Smooth muscle cell of the brain vasculature (primary cell): ENCODE measurements around the gene NINJ2.

Experiments used
- DNase-seq: peaks from one replicate; pipeline ENCODE4 v3.0.0-alpha.2; 2012; ENCODE audit warnings: low read depth, low spot score

Gene NINJ2

DNA sequence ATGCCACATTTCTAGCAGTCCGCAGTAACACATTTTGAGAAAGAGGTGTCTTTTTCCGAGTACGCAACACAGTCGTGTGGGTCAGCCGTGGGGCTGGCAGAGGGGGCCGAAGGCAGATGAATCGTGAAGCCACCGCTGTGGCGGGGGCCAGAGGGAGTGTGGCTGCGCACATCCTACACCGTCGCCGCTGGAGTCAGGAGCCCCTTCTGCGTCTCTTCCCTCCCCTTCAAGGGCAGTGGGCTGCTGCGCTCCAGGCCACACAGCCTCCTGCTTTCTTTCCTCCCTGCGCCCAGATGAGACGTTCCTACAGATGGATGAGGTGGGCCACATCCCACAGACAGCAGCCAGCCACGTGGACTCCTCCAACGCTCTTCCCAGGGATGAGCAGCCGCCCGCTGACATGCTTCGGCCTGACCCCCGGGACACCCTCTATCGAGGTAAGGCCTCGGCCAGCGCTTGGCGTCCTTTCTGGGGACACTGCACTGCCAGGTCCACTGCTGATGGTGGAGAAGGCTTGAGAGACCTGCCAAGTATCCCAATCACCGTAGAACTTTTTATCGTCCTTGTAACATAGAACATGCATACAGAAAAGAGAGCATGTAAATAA, 113.7 kb downstream of the NINJ2 start:
- no peak for DNase-seq

DNA sequence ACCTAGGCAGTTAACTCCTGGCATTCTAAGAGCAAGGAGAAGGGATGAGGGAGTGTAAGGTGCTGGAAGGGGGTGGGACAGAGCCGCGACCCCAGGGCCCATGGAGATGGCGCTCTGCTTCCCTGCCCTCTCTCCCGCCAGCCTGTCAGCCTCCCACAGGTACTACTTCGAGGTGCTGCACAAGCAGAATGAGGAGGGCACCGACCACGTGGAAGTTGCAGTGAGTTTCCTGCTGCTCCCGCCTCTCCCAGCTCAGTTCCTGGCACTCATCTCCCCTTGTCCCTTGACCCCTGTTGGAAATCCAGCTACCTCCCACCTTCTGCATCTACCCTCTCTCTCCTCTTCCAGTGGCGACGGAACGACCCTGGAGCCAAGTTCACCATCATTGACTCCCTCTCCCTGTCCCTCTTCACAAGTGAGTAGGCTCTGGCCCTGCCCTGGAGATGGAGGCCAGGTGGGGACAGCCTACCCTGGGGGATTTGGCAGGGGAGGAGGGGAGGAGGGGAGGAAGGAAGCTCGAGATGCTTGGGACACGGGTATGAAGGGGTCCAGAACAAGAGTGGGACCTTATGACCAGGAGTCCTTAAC, 115.3 kb downstream of the NINJ2 start:
- DNase-seq, result no peak

DNA sequence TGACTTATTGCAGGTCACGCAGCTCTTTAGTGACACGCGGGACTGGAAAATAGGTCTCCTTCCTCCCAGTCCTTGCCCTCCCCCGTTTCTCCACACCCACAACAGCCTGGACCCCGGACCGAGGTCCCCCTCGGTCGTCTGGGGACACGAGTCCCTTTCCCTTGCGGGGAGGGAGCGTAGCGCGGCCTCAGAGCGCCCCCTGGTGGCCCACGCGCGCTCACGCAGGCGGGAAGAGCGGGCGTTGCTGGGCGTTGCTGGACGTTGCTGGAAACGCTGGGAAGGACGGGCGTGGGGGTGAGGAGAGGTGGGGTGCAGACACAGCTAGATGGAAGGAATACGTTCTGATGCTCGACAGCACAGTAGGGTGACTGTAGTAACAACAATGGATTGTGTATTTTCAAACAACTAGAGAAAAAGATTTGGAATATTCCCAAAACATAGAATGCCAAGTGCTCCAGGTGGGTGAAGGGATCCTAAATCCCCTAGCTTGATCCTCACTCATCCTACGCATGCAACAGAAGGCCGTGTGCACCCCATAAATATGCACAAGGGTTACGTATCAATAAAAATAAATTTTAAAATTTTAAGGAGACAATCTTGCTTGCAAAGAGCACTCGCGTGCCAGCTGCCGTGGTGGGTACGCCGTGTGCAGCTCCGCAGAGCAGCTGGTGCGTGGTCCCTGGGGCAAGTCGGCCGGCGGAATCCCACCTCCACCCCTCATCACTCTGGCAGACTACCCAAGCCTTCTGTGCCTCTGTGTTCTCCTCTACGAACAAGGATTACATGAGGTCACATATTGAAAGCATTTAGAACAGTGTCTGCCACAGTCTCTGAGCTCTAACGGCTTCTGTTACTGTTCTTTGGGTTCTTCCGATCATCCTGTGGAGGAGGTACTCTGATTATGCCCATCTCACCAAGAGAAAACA, 116.1 kb downstream of the NINJ2 start:
- DNase-seq, result no peak

DNA sequence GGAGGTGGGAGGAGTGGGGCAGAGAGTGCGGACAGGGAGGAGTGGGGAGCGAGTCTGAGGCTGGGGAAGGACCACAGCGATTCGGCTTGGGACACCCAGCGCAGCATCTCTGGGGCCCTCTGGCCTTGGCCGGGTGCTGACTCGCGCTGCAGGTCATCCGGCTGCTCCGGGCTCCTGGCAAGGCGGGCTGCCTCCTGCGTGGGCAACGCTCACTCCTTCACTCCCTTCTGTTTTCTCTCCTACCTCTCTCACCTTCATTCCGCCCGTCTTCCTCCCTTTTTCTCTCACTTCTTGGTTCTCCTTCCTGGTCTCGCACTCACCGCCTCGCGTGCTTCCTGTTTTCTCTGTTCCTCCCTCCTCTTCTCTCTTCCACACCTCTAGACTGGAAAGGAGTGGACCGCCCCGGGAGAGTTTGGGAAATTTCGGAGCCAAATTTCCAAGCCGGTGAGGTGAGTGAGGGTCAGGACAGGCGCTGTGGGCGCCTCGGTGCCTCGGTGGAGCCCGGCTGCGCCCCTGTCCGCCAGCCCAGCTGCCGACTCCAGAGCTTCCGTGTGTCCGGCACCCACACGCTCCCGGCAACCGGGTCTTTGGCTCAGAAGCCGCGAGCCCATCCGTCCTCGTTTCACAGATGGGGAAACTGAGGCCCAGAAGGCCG, 116.9 kb downstream of the NINJ2 start:
- no peak for DNase-seq

DNA sequence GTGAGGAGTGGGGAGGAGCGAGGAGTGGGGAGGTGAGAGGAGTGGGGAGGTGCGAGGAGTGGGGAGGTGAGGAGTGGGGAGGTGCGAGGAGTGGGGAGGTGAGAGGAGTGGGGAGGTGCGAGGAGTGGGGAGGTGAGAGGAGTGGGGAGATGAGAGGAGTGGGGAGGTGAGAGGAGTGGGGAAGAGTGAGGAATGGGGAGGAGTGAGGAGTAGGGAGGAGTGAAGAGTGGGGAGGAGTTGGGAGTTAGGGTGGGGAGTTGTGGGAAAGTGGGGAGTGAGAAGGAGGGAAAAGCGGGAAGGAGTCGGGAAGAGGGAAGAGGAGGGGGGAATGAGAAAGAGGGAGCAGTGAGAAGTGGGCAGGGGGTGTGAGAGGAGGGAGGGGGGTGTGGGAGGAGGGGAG, 117.4 kb downstream of the NINJ2 start:
- no peak for DNase-seq

DNA sequence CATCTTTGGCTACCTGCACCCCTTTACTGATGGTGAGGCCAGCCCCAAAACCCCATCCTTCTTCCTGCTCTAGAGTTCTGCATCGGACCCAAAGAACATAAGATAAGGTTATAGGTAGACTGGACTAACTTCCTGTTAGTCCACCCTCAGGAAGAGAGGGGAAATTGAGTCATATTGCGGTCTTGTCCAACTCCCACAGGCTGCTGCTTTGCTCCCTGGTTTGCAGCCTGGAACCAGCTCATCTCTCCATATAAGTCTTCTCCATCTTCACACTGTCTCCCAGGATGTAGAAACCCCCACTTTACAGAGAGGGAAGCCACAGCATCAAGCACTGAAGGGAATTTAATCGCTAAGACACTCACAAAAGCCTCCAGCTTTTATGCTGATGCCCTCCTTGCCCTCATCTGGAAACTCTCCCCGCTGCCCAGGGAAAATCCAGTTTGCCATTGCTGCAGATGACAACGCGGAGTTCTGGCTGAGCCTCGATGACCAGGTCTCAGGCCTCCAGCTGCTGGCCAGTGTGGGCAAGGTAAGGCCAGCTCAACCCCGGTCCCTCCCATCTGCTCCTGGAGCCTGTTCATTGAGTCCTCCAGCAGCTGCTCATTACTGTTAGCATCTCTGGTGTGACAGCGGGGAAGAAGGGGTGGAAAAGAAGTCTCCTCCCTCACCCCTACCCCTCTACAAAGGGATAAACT, 118.2 kb downstream of the NINJ2 start:
- no peak for DNase-seq

DNA sequence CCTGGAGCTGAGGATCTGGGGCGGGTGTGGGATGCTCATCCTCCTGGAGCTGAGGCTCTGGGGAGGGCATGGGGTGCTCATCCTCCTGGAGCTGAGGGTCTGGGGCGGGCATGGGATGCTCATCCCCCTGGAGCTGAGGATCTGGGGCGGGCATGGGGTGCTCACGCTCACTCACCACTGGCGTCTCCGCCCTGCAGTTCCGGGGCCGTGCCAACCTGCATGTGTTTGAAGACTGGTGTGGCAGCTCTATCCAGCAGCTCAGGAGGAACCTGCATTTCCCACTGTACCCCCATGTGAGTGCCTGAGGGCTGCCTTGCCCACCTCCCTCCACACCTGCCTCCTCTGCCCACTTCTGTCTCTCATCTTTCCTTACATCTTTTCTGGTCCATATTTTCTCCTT, 119.1 kb downstream of the NINJ2 start:
- no peak for DNase-seq

DNA sequence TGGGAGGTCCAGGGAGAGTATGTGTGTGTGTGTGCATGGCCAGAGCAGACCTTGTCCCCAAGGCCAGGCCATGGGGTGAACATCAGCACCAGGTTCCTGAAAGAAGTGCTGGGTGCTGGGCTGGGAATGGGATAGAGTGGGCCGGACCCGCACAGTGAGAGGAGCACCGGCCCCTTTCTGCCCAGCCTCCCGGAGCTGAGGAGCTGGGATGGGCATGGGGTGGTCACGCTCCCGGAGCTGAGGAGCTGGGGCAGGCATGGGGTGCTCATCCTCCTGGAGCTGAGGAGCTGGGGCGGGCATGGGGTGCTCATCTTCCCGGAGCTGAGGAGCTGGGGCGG, 120.2 kb downstream of the NINJ2 start:
- no peak for DNase-seq

DNA sequence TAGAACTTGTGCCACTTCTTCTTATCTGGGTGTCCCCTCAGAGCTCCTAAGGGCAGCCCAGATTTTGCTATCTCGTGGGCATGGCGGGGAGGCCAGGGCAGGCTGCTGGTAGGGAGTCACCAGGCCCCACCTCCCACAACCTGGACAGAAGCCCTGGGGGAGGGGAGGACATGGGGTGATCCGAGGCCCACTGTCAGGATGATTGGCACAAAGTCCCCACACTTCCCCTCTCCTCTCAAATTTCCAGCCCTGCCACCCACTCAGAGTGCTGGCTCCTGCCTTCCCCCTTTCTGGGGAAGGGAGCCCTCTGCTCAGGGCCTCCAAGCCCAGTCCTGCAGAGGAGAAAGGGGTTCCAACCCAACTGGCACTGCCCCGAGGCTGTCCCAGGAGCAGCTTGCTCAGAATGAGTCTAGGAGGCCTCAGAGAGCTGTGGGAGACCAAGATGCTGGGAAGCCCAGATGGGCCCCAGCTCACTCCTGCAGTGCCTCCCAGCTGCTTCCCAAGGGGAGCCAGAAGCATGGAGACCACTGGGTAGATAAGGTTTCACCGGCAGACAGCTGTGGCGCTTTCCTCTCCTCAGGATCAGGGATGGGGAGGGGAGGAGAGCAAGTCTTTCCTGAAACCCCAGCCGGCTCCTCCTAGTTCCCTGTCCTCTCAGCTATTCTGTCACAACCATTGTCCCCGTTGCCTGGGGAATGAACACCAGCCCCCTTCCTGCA, 120.7 kb downstream of the NINJ2 start:
- no peak for DNase-seq

DNA sequence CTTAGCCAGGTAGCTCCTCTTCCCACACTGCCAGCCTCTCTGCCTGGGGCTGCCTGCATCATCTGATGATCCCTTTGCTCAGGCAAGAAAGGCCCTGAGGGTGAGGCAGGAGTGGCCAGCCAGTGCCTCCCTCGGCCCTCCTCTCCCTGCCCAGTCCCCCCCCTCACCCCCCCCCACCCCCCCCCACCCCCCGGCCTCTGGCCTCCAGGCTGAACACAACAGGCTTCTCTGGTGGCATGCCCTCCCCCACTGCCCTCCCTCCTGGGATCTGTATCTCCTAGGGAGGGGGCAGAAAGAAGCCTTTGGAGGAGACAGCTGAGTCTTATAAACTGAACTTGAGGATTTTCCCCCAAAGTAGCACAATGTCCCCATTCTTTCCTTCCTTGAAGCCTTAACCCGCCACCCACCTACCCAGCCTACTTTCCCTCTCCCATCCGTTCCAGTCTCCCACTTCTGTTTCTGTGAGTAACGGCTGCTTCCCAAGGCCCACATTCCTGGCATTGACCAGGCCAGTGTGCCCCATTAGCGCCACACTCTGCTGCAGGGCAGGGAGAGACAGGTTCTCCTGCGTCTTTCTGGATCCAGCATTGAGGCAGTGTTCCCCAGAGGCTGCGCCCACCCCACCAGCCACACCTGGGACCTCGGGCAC, 121.4 kb downstream of the NINJ2 start:
- DNase-seq, result no peak

DNA sequence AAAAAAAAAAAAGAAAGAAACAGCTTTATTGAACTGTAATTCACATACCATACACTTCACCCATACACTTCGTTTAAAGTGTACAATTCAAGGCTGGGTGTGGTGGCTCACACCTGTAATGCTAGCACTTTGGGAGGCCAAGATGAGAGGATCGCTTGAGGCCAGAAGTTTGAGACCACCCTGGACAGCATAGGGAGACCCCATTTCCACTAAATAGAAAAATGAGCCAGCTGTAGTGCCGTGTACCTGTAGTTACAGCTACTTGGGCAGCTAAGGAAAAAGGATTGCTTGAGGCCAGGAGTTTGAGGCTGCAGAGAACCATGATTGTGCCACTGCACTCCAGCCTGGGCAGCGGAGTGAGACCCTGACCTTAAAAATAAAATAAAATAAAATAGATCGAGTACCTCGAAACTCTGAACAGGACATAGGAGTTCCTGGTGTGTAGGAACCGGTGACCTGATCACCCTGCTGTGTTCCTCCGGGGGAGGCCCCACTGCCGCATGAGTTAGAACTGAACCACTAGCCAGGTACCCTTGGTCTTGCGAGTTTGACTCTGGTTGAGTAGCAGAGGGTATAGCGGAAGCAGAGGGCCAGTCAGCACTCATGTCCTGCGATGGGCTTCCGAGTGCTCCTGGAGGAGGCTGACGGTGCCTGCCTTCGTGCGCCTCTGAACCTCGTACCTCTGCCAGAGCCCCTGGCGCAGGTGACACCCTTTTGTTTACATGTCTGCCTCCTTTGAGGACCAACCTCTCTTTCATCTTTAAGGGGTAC, 123.5 kb downstream of the NINJ2 start:
- DNase-seq, result no peak

DNA sequence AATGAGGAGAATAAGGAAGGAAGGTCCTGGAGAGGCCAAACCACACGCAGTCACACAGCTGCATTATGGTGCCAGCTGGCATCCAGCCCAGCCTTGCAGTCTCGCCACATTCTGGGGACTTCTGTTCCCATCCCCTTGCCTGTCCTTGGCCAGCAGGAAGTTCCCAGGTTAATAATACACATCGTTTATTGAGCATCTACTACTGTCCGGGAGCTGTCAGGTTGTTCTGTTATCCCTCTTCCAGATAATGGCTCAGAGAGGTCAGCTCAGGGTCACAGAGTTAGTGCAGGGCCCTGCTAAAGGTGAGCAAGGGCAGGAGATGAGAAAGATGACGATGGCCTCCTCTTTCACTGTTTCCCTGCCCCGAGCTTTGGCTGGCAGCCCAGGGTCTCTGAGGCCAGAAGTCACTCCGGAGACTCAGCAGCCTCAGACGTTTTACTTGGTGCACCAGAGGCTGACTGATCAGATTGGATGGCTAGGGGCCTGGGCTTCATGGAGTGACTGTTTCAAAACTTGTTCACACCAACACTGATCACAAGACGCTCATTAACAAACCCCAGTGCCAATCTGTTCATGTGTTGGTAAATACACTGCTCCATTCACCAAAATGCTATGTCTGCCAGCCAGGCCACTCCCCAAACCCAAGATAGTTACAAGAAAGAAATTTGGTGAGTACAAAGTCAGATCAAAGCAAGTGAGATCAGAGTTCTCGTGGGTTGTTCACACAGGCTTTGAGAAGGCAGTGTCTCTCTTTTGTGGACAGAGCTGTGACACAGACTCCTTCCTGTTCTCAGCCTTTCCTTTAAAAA, 124.3 kb downstream of the NINJ2 start:
- no peak for DNase-seq

DNA sequence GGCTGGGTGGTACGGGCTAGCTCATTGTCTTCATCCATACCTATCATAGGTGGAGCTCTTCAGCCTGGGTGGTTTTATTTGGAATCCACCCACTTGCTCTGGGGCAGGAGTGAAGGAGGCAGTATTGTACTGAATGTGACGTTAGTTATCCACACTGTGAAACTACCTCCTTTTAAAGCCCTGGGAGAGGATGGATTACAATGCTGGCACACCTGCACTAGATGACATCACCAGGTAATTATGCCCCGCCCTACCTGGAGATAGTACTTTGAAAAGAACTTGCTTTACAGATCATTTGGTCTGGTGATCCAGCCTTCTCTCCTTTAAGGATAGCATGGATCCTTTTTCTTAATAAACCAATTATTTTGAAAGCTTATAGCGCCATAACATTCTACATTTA, 125.5 kb downstream of the NINJ2 start:
- DNase-seq, result no peak

DNA sequence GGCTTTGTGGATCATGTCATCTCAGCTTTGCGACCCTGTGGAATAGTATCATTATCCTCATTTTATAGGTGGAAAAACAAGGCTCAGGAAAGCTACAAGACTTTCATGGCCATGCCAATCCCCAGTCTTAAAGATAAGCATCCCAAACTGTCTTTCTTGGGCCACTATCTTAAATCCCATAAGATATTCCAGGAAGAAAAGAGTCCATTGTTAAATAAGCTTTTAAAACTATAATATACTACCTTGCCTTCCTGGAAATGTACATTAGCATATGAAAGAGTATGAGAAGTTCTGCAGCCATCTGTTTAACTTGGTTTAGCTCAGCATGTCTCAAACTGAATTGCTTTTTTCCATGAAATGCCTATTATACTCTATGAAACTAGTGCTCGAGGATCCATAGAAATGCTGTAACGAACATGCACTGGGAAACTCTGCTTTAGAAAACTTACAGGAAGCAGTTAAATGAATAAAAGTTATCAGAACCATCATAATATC, 126.4 kb downstream of the NINJ2 start:
- DNase-seq, result no peak

DNA sequence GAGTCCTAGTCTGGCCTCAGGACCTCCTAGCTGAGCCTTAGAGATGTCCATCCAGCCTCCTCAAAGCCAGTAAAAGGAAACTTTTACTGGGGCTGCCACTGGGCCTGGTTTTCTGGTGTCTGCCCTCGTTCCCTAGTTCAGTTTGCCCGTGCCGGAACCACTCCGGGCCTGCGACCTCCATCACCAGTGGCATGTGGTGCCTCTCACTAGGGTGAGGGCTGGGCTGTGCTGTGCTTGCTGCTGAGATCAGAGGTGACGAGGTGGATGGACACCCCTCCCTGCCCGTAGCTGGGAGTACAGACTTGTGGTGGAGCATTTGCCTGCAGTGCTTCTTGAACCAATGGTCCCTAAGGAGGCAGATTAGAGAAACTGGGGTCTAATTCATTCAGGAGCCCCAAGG, 127.8 kb downstream of the NINJ2 start:
- DNase-seq, result no peak

DNA sequence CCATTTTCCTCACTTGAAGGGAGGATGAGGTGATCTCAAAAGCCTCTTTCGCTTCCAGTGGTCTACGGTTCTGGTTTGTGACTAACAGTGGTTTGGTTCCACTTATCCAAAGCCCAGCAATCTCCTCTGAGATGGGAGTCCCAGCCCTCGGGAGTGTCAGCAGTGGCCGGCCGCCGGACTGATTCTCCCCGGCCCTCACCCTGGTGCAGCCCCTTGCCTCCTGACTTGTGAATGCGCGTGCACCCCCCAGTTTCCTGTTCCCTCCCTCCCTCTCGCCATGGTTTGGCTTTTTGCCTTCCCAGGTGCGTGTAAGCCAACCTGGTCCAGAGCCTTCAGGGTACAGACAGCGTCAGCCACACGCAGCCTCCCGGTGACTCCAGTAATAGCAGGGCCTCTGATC, 129.0 kb downstream of the NINJ2 start:
- DNase-seq, result no peak

DNA sequence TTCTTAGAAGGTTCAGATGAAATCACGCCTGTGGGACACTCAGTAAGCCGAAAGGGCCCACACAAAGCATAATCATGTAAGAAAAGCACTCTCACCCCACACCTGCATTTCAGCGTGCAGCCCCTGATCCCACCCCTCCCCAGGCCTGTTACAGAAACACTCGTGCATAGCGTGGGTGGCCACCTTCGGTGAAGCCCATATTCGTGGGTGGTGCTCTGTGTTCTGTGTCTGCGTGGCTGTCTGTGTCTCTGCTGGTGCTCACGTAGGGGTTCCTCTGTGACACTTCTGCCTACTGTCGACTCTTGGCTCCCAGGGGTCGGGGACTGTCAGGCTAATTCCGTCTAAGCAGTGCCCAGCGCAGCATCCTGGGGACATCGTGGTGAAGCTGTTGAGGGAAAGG, 129.5 kb downstream of the NINJ2 start:
- no peak for DNase-seq

DNA sequence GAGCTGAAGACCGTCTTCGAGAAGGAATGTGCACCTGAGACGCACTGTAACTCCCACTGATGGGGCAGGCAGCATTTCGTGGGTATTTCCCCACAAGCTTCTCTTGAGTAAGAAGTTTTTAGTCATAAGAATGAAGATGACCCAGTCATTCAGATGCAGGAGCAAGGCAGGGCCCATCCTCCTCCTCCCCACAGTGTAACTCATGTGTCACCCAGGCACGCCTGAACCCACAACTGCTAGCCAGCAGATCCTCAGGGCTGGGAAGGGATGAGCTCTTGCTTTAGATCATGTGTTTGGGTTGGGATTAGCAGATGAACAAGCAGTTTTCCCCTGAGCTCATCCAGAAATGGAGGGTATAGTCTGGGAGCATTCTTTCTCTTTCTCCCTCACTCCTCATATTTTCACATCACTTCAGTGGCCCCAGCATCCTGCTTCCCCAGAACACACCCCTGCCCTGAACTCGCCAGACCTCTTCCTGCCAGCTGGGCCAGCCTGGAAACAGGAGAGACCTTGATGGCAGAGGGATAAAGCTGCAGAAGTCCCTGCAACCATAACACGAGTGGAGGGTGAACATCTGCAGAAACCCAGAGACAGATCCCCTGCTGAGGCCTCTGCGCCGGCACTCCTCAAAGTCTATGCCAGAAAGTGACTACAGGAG, 130.2 kb downstream of the NINJ2 start:
- DNase-seq, result no peak
